Measurements from ENCODE around the gene LCP1.
A peak's percentile ranks its signal among the peaks of the same experiment; 100 is the strongest.

The LCP1 gene

DNA sequence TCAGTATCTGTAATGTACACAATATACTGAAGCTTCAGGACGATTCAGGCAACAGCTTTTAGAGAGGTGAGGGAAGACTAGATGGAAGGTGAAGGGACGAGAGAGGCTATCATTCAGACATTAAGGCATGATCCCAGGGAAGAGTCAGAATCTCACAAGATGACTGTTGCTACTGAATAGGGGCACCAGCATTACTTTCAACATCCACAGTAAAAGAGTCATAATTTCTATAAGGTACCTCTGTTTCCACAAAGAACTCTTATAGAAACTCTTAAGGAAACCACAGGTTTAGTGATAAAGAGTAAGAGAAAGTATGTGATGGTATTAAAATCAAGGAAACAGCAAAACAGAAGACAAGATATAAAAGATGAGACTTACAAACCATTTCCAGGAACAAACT, 23.0 kb downstream of the LCP1 start:
- DNase-seq (ENCODE audit: low spot score): no peak

DNA sequence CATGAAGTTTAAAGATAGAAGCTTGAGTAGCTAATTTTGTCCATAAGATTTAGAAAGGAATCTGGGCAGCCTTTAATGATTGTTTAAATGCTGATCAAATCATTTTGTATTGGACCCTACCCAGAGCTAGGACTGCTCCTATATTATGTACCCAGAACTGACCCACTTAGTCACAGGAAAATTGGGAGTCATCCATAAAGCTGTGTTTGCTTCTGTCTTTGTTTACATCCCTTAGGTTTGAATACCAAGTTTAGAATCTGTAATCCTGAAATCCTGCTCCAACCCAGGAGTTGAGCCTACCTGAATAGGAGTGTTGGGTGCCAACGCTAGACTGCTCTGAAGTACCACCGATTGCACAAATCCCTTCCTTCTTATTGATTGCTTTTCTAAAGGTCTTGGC, 23.8 kb downstream of the LCP1 start:
- no peak for DNase-seq (ENCODE audit: low spot score)

DNA sequence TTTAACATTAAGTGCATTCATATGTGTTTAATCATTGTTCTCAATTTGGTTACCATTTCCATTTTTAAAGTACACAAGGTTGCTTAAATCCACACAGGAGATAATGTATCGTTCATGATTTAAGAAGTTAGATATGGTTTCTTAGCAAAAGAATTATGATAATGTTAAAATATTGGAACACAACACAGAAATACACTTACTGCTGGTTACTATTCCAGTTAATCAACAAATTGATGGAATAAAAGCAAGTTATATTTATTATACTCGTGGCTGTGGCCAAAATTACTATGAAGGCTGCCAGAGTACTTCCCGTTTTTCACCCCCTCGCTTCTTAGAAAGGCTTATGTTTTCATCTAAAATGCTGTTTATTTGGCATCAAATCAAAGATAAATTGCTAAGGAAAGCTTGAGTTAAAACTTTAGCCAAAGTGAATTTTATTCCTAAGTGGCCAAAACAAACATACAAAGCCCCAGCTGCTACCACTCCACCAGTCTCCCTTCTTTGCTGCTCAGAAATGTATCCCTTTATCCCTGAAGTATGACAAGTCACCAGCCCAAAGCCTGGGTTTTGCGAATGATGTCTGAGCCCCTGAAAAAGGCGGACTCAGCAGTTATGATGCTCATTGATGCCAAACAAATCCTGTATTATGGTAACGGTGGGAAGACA, 27.7 kb downstream of the LCP1 start:
- DNase-seq (ENCODE audit: low spot score): no peak

DNA sequence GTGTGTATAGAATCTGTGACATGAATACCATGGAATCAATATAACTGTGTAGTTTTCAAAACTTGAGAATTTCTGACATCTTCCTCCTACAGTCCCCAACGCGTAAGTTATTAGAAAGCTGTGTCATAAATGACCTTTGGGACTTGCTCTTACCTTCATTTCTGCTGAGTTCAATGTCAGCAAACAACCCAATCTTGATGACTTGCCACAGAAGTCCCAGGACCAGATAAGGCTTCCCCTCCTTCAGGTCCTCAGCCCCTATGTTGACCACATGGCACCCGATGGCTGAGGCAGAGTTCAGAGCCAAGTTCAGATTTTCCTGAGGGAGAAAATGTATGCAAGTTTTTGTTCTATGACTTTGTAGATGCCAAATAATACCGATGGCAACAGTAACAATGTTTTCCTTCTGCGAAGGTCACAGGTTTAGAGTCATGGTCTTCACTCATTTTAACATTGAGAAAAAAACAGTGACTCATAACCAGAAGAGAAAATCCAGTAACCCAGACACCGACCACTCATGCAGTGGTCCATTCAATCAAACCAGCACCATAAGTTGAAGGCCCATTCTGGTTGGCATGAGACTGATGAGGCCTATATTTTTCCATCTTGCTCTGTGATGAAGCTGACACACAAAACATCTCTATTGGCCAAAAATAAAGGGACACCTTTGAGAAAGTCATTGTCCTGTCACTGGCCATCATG, 29.2 kb downstream of the LCP1 start:
- no peak for DNase-seq (ENCODE audit: low spot score)

DNA sequence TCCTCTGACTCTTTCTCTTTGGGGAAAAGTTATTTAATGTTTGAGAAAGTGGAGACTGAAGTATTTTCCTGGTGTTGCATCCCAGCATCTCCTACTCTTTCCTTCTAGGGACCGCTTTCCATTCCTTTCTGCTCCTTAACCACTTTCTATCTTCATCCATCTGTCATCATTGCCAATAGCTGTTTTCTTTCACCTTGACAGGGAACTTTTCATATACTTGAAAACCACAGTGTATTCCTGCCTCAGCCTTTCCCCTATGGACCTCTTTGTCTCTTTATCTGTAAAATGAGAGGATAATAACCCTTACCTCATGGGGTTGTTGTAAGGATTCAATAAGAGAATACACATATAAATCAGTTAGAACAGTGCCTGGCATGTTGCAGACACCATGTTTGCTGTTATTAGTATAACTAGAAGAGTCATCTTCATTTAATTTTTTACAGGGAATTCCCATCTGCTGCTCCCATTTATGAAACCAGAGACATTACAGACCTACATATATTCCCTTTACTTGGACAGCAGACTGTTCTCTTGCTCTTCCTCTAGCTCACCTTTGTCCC, 31.8 kb downstream of the LCP1 start:
- DNase-seq (ENCODE audit: low spot score): no peak

DNA sequence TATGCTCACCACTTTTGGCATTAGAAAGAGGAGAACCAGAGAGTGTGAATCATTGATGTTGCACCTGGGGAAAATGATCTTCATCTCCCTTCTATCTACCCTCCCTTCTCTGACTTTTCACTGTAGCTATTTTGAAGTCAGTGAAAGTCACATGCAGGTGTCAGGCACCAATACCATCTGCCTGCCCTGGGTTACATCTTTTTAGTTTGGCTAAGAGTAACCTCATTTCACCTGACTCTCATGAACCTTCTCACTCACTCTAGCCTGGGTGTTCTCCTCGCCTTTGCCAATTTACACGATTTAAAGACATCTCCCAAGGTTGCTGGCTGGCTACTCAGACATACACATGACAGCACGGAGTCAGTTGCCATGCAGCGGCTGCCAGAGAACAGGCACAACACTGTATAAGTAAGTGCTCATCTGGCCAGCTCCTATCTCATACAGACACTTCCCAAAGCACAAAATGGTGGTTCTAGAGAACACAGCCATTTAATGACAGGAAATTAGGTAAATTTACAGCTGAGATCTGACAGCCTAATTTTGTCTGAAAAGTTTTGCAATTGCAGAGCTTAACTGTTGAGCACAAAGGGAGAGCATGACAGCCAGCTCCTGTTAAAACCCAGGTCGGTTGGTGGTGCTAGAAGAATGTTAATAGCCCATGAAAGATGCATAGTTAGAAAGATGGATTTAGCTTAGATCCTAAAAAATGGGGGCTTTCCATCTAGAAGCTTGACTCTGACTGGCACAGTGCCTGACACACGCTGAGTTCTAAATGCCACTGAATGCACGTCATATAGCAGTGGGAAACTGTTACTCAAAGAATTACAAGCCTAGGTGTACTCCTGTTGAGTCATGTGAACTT, 32.5 kb downstream of the LCP1 start:
- DNase-seq (ENCODE audit: low spot score): no peak

DNA sequence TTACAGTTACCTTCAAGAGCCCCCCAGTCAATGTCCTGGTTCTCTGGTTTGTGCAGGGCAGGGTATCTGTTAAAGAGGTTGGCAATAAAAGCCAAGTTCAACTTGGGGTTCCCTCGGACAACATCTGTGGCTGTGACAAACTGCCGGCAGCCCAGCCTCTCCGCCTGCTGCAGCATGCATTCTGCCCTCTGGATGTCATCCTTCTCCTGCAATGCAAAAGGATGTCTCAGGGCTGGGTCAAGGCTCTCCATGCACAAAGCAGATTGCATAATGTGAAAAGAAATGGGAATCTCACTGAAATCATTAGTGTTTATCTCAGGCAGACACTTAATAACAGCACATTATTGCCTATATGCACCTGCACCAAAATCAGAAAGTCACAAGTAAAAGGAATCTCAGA, 35.1 kb downstream of the LCP1 start:
- DNase-seq (ENCODE audit: low spot score): peak; percentile 78

DNA sequence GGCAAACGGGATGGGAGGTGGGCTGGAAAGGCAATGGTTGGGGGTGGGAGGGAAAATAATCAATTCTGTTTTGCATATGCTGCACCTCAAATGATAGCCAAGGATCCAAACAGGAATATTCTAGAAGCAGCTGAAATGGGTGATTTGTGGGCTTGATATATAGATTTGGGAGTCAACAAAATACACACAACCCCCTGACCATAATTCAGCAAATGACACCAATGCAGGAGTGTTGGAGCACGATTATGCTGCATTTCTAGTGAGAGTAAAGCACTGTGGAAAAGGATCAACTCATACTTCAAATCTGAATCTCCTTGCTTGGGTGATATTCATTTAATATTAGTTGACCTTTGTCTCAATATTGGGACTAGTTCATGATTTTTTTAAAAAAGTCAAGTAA, 36.0 kb downstream of the LCP1 start:
- no peak for DNase-seq (ENCODE audit: low spot score)

DNA sequence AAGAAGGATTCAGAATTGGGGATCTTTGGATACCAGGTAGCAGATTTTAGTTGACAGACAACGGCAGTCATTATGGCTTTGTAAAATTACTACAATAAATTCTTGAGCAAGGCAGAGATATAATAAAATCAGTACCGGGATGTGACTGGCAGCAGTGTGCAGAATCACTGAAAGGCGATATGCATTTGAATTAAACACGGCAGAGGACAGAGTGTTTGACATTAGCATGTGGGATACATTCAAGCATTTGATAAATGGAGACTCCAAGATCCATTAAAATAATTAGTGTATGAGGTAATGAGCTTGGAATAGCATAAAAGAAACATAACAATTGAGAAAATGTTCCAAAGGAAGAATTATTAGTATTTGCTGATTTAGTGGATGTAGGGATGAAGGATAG, 36.8 kb downstream of the LCP1 start:
- DNase-seq (ENCODE audit: low spot score): no peak

DNA sequence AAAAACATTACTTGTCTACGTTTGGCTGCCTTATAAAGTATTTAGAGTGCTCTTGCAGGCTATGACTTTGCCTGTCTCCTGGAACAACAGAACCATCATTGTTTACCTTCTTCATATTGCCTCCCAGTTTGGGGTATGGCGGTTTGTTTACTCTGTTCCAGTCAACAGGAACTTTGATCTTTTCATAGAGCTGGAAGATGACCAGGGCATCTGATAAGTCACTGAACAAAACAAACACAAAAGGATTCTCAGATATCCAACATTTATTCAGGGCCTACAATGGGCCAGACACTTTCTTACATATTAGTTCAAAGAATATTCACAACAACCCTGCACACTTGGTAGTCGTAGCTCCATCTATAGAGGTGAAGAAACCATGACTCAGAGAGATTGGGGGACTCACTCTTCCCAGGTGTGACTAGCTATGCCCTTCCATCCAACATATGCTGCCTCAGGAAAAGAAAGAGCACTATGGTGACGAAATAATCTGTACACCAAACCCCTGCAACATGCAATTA, 38.7 kb downstream of the LCP1 start:
- no peak for DNase-seq (ENCODE audit: low spot score)

DNA sequence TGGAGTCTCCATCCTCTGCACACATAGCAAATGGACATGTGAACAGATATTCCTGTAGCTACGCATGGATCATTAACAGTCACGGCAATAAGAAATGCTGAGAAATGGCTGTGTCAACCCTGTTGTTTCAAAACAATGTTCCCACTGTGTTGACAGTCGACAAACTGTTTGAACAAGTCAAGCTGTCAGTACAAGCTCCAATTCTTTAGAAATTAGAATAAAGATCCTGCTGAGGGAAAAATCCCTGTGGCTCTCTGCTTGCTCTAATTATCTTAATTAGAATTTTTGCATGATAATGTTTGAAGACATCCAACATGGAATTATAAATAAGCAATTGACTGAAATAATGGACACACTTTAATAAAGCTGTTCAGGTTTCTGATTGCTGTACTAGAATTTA, 39.2 kb downstream of the LCP1 start:
- DNase-seq (ENCODE audit: low spot score): no peak

DNA sequence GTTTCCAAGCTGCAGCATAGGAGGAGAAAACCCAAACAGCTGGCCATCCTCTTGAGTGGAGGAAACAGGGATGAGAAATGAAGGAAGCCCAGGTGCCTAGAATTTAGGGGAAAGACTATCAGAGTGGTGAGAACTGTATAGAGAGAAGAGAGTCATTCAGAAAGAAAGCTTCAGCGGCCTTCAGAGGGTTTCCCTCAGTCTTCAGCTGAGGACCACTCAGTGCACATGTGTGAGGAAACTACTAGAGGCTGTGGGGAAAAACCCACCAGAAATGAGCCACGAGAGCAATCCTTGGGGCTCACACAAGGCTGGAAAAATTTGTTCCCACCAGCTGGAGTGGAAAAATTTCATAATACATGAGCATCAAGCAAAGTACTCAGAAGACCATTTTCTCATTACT, 41.9 kb downstream of the LCP1 start:
- no peak for DNase-seq (ENCODE audit: low spot score)

DNA sequence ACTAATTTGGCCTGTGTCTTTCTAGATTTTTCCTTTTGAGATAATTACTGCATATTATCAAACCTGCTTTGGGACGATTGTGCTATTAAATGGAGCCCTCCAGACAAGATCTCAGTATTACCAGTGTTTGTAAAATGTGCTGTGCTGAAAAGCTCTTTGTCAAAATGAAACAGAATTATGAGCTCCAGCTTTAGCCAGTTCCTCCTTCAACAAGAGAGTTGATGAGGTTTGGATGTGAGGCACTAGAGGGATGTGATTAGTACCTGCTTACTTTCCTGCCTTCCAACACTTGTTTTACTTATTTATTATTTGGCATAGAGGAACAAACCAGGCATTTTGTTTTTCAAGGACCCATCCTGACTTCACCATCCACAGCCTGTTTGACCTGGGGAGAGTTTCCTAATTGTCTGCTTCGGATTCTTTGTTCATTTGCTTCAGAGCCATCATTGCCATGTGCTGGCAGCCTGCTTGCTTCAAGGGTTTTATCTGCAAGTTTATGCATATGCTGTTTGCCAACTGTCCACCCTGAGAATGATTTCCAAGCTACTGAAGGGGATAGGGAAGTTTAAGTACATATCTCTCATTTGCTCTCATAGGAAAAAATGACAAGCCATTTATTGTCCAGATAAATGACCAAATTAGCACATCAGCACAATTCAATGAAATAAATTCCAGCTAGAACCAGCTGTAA, 44.2 kb downstream of the LCP1 start:
- no peak for DNase-seq (ENCODE audit: low spot score)

DNA sequence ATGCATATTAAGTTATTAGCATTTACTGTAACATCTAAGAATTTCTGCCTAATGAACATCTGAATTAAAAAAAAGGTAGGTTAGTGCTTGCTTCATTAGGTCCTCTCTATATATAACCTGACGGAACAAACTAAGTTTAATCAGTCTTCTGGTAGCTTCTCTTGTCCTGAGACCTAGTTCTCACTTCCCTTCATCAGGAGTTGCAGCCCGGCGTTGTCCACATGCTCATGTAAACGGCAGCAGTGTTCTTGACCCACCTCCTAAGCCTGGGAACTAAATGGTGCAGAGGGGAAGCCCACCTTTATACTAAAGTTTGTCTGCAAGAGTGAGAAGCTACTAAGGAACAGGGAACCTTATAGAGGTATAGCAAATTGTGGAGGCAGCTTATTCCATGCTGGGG, 45.3 kb downstream of the LCP1 start:
- no peak for DNase-seq (ENCODE audit: low spot score)

DNA sequence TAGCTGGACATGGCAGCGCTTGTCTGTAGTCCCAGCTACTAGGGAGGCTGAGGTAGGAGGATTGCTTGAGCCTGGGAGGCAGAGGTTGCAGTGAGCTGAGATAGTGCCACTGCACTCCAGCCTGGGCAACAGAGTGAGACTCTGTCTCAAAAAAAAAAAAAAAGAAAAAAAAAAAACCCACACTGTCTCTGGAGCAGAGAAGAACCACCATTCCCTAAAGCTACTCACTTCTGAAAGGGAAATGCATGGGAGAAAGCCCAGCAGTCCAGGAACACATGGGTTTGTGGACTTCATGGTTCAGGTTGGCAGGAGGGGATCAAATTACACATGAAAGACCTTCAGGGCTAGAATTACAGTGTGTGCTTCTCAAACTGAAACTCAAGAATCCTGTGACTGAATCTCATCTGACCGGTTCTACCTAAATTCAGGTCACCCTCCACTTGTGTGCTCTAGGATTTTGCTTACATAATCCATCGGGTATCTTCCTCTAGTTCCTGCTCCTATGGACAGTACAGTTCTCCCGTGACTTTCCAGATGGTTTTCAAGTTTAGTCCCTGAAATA, 46.9 kb downstream of the LCP1 start:
- no peak for DNase-seq (ENCODE audit: low spot score)

DNA sequence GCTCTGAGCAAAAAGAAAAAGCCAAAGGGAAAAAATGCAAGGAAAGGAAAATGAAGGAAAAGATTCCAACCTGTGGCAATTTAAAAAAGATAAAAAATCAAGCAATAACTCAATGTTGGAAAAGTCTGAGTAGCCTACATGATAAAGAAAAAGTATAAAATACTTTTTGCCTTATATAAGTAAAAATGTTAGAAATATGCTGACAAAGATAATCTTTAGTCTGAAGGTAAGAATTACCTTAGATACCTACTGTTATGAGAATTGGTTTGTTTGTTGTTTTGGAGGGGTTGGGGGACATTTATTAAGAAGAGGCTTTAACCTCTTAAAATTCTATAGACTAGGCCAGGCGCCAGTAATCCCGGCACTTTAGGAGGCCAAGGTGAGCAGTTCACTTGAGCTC, 47.5 kb downstream of the LCP1 start:
- DNase-seq (ENCODE audit: low spot score): no peak

DNA sequence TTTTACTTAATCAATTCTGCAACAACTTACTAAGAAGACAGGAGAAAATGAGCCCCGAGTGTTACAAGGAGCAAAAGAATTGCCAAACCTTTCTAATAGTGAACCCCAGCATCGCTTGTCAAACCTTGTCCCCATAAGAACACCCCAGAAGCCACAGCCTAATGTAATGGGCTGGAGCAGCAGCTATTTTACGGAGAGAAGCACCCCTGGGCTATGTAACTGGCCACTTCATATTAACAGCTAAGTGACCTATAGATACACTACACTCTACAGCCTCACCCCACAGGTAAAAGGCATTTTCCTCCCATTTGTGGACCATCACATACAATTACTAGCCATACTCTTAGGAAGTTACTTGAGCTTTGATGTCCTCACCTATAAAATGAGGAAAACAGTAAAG, 49.9 kb downstream of the LCP1 start:
- no peak for DNase-seq (ENCODE audit: low spot score)

DNA sequence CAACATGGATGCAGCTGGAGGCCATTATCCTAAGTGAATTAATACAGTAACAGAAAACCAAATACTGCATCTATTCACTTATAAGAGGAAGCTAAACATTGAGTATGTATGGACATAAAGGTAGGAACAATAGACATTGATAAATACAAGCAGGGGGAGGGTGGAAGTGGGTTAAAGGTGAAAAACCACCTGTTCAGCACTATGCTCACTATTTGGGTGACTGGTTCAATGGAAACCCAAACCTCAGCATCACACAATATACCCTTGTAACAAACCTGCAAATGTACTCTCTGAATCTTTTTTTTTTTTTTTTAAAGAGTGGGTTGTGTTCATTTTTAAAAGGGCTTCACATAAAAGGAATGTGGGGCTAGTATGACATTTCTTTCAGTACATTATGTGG, 50.3 kb downstream of the LCP1 start:
- no peak for DNase-seq (ENCODE audit: low spot score)

DNA sequence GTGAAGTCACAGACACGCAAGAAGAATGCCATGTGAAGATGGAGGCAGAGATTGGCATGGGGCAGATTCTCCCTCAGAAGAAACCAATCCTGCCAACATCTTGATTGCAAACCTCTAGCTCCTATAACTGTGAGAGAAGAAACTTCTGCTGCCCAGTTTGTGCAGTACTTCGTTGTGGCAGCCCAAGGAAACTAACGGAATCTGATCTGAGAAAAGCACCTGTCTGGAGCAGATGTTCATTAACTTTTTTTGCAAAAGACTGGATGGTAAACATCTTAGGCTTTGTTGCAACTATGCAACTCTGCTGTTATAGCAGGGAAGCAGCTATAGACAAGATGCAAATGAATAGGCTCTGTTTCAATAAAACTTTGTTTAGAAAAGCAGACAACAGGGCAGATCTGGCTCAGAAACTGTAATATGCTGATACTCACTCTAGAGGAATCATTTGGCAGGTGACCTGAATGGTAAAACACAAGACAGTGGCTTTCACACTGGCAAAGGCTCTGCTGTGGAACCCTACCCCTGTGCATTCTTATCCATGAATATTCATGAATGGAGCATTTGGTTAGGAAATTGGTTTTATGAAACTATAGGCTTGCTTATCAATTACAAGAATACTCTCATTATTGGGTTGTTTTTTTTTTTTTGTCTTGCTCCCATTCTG, 51.9 kb downstream of the LCP1 start:
- no peak for DNase-seq (ENCODE audit: low spot score)

DNA sequence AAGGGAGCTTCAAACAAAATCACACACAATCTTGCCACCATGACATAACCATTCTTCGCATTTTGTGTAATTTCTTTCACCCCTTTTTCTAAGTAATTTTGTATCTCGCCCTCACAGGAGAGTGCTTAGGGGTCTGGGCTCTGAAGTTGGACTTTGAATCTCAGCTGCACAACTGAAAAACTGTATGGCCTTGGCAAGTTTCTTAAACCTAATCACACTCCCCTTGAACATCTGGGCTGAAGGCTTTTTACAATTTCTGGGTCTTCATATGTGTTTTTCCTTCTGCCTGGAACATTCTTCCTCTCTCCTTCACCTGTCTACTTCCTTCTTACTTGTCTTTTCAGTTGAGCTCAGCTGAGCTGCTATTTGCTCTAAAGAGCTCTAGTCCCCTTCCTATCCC, 52.9 kb downstream of the LCP1 start:
- DNase-seq (ENCODE audit: low spot score): no peak

DNA sequence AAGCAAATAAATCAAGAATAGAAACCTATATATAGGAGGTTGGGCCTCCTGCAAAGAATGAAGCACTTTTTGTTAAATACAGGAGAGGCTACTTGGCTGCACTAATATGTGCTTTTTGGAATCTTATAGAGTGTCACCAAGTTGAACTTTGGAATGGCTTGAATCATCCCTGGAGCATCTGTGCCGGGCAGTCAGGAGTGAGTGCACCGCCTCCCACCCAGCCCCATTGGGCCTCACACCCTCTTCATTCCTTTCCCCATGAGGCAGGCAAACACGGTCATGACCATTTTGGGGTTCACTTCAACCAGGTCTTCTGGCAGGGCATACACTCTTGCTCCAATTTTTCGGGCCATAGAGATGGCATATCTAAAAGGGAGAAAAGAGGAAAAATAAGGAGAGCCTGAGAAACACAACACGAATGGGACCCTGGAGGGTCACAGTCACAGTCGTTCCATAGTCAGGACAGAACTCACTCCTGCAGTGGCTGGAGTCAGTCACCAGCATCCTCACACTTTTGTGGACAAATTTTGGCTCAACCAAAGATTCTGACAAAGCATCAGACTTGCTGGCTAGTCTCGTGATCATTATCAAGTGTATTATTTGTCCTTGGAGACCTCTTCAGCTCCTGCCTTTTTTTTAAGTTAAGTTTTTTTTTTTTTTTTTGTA, 54.5 kb downstream of the LCP1 start:
- DNase-seq (ENCODE audit: low spot score): no peak

Data from pons (tissue), 1 donor.